Measurements from ENCODE around the gene EML6.

EML6 gene

GRCh38 chr2:54914637-54915036 lies 191.2 kb downstream of the EML6 start:
- Mint-ChIP-seq H3K36me3 (ENCODE audit: low read depth) (no peaks in the 10 kb centered on the region), H3K4me1 (ENCODE audit: low read depth) (no peaks in the 10 kb centered on the region), H3K27me3 (no peaks in the 10 kb centered on the region), H3K4me3 (no peak overlapping the region), H3K27ac (no peak overlapping the region), H3K9me3 (no peaks in the 10 kb centered on the region)
- no peak for DNase-seq

GRCh38 chr2:54915101-54915500 lies 191.6 kb downstream of the EML6 start:
- no peaks in the 10 kb centered on the region for H3K36me3 Mint-ChIP-seq (ENCODE audit: low read depth)
- no peaks in the 10 kb centered on the region for H3K9me3 Mint-ChIP-seq
- H3K27me3 Mint-ChIP-seq = no peaks in the 10 kb centered on the region
- no peak for DNase-seq
- no peaks in the 10 kb centered on the region for H3K4me1 Mint-ChIP-seq (ENCODE audit: low read depth)
- H3K4me3 Mint-ChIP-seq = no peak overlapping the region
- no peak overlapping the region for H3K27ac Mint-ChIP-seq

DNA sequence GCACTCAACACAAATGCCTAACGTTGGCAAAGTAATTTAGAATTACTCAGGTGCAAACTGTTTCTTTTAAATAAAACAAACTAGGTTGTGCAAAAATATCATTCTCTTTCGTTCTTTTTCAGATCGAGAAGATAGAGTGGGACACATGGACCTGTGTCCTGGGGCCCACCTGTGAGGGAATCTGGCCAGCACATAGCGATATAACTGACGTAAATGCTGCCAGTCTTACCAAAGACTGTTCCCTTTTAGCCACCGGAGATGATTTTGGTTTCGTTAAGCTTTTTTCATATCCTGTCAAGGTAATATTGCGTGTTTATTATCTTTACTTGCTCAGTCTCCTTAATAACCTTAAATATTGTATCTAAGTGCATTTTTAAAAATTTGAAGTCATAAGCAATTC lies 193.2 kb downstream of the EML6 start:
- no peak overlapping the region for H3K27ac Mint-ChIP-seq
- no peaks in the 10 kb centered on the region for H3K9me3 Mint-ChIP-seq
- H3K4me1 Mint-ChIP-seq (ENCODE audit: low read depth) = no peaks in the 10 kb centered on the region
- H3K4me3 Mint-ChIP-seq = no peak overlapping the region
- no peaks in the 10 kb centered on the region for H3K36me3 Mint-ChIP-seq (ENCODE audit: low read depth)
- no peak for DNase-seq
- no peaks in the 10 kb centered on the region for H3K27me3 Mint-ChIP-seq

GRCh38 chr2:54918647-54919280 lies 195.3 kb downstream of the EML6 start:
- H3K27ac Mint-ChIP-seq = no peak overlapping the region
- DNase-seq = no peak
- no peak overlapping the region for H3K4me3 Mint-ChIP-seq
- H3K9me3 Mint-ChIP-seq = no peaks in the 10 kb centered on the region
- no peaks in the 10 kb centered on the region for H3K36me3 Mint-ChIP-seq (ENCODE audit: low read depth)
- no peaks in the 10 kb centered on the region for H3K4me1 Mint-ChIP-seq (ENCODE audit: low read depth)
- H3K27me3 Mint-ChIP-seq = no peaks in the 10 kb centered on the region

GRCh38 chr2:54920660-54921059 lies 197.2 kb downstream of the EML6 start:
- no peak overlapping the region for H3K27ac Mint-ChIP-seq
- H3K4me3 Mint-ChIP-seq = no peak overlapping the region
- no peaks in the 10 kb centered on the region for H3K36me3 Mint-ChIP-seq (ENCODE audit: low read depth)
- no peaks in the 10 kb centered on the region for H3K9me3 Mint-ChIP-seq
- no peaks in the 10 kb centered on the region for H3K27me3 Mint-ChIP-seq
- no peaks in the 10 kb centered on the region for H3K4me1 Mint-ChIP-seq (ENCODE audit: low read depth)
- DNase-seq = no peak

GRCh38 chr2:54924121-54924520 lies 200.7 kb downstream of the EML6 start:
- Mint-ChIP-seq H3K4me3 (no peak overlapping the region), H3K27ac (no peak overlapping the region), H3K9me3 (no peaks in the 10 kb centered on the region), H3K36me3 (ENCODE audit: low read depth) (no peaks in the 10 kb centered on the region), H3K4me1 (ENCODE audit: low read depth) (no peaks in the 10 kb centered on the region), H3K27me3 (no peaks in the 10 kb centered on the region)
- no peak for DNase-seq

DNA sequence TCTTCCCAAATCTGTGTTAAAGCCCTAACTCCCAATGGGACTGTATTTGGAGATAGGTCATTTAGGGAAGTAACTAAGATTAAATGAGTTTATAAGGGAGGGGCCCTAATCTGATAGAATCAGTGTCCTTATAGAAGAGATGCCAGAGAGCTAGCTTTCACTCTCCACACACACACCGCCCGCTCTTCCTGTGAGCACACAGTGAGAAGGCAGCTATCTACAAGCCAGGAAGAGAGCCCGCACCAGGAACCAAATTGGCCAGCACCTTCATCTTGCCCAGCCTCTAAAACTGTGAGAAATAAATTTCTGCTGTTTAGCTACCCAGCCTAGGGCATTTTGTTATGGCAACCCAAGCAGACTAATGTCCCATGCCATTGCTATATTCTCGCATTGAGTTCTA lies 201.6 kb downstream of the EML6 start:
- H3K4me1 Mint-ChIP-seq (ENCODE audit: low read depth) = peaks cover under 1% of the 10 kb centered on the region
- no peak for DNase-seq
- no peaks in the 10 kb centered on the region for H3K27me3 Mint-ChIP-seq
- H3K27ac Mint-ChIP-seq = no peak overlapping the region
- no peaks in the 10 kb centered on the region for H3K9me3 Mint-ChIP-seq
- H3K4me3 Mint-ChIP-seq = no peak overlapping the region
- H3K36me3 Mint-ChIP-seq (ENCODE audit: low read depth) = no peaks in the 10 kb centered on the region

GRCh38 chr2:54927085-54927750 lies 203.8 kb downstream of the EML6 start:
- no peaks in the 10 kb centered on the region for H3K9me3 Mint-ChIP-seq
- no peak overlapping the region for H3K4me3 Mint-ChIP-seq
- H3K4me1 Mint-ChIP-seq (ENCODE audit: low read depth) = peaks cover 2% of the 10 kb centered on the region
- H3K36me3 Mint-ChIP-seq (ENCODE audit: low read depth) = no peaks in the 10 kb centered on the region
- H3K27ac Mint-ChIP-seq = no peak overlapping the region
- peaks cover 1% of the 10 kb centered on the region for H3K27me3 Mint-ChIP-seq
- no peak for DNase-seq

- Mint-ChIP-seq H3K36me3 (ENCODE audit: low read depth) (no peaks in the 10 kb centered on the region), H3K4me3 (no peak overlapping the region), H3K27ac (no peak overlapping the region), H3K9me3 (no peaks in the 10 kb centered on the region), H3K27me3 (peaks cover 3% of the 10 kb centered on the region), H3K4me1 (ENCODE audit: low read depth) (peaks cover 2% of the 10 kb centered on the region)
- DNase-seq = no peak
Measured at GRCh38 chr2:54927751-54928615, 204.5 kb downstream of the EML6 start.

- Mint-ChIP-seq H3K36me3 (ENCODE audit: low read depth) (no peaks in the 10 kb centered on the region), H3K27ac (no peak overlapping the region), H3K4me1 (ENCODE audit: low read depth) (peaks cover 2% of the 10 kb centered on the region), H3K9me3 (no peaks in the 10 kb centered on the region), H3K4me3 (no peak overlapping the region), H3K27me3 (peaks cover 3% of the 10 kb centered on the region)
- DNase-seq = no peak
Measured at GRCh38 chr2:54928719-54929118, 205.3 kb downstream of the EML6 start.

DNA sequence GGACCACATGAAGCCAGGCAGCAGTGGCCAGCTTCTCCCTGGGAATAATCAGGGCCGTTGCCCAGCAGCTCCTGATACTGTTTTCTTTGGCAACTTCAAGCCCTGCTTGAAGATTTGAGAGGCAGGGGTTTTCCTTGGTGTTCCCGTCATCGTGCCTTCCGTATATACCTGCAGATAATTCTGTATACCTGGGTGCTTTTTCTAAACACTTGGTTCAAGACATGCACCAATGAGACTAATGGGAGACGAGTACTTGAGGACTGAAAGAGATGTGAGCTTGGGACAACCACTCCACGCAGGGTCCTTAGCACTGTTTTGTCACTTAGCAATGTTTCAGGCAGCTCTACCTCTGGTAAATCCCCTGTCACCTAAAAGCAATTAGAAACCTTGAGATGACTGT lies 208.0 kb downstream of the EML6 start:
- H3K9me3 Mint-ChIP-seq = no peaks in the 10 kb centered on the region
- peaks cover 2% of the 10 kb centered on the region for H3K4me1 Mint-ChIP-seq (ENCODE audit: low read depth)
- H3K4me3 Mint-ChIP-seq = no peak overlapping the region
- H3K27ac Mint-ChIP-seq = no peak overlapping the region
- no peak for DNase-seq
- H3K27me3 Mint-ChIP-seq = peaks cover 3% of the 10 kb centered on the region
- no peaks in the 10 kb centered on the region for H3K36me3 Mint-ChIP-seq (ENCODE audit: low read depth)

GRCh38 chr2:54935389-54935788 lies 211.9 kb downstream of the EML6 start:
- DNase-seq = no peak
- Mint-ChIP-seq H3K4me3 (no peak overlapping the region), H3K4me1 (ENCODE audit: low read depth) (no peaks in the 10 kb centered on the region), H3K9me3 (peaks cover 6% of the 10 kb centered on the region), H3K36me3 (ENCODE audit: low read depth) (no peaks in the 10 kb centered on the region), H3K27ac (no peak overlapping the region), H3K27me3 (peaks cover 3% of the 10 kb centered on the region)

DNA sequence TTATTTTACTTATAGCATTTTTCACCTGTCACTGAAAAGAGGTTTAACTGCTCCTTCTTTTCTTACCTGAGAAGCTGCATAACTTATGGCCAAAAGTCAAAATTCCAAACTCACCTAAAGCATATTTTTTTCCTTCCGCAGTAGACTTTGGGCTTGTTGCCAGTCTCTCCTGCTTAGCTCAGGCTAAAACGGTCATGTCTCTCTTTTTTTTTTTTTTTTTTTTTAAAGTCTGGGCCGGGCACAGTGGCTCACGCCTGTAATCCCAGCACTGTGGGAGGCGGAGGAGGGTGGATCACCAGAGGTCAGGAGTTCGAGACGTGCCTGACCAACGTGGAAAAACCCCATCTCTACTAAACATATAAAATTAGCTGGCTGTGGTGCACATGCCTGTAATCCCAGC lies 213.3 kb downstream of the EML6 start:
- no peak for DNase-seq

GRCh38 chr2:54939446-54940118 lies 216.1 kb downstream of the EML6 start:
- H3K9me3 Mint-ChIP-seq = peaks cover 6% of the 10 kb centered on the region
- no peak for DNase-seq
- no peaks in the 10 kb centered on the region for H3K36me3 Mint-ChIP-seq (ENCODE audit: low read depth)
- H3K4me1 Mint-ChIP-seq (ENCODE audit: low read depth) = no peaks in the 10 kb centered on the region
- H3K27me3 Mint-ChIP-seq = no peaks in the 10 kb centered on the region
- H3K27ac Mint-ChIP-seq = no peak overlapping the region
- H3K4me3 Mint-ChIP-seq = no peak overlapping the region

More for the DNA sequence above, 213.3 kb downstream of the EML6 start:
- H3K27me3 Mint-ChIP-seq = peaks cover 3% of the 10 kb centered on the region
- peaks cover 6% of the 10 kb centered on the region for H3K9me3 Mint-ChIP-seq
- no peaks in the 10 kb centered on the region for H3K4me1 Mint-ChIP-seq (ENCODE audit: low read depth)
- no peak overlapping the region for H3K27ac Mint-ChIP-seq
- H3K36me3 Mint-ChIP-seq (ENCODE audit: low read depth) = no peaks in the 10 kb centered on the region
- no peak overlapping the region for H3K4me3 Mint-ChIP-seq
